Measurements from ENCODE around the gene STUM. TPM values are rescaled to one million over a fixed set of nuclear protein-coding genes. Genes with fewer than 3 reads are reported as not detected.

STUM gene
- total RNA-seq, 1 donor from 2014 or later: 0.85 TPM

GRCh38 chr1:226550672-226551041, 2.1 kb downstream of the STUM start:
- no peak for TF ChIP-seq CTCF (IDR thresholded peaks at IDR 0.05; ENCODE audit: borderline replicate concordance)
- Histone ChIP-seq H3K4me1 (peaks cover 43% of the 10 kb centered on the region), H3K27ac (replicated peaks) (no peak overlapping the region), H3K4me3 (no peak overlapping the region), H3K36me3 (no peaks in the 10 kb centered on the region), H3K9me3 (replicated peaks) (no peaks in the 10 kb centered on the region), H3K27me3 (ENCODE audit: low read depth) (peaks cover 22% of the 10 kb centered on the region)
- no peak for DNase-seq
- intact Hi-C loops (cut with micrococcal nuclease): no loop called here

- Histone ChIP-seq H3K4me1 (peaks cover 38% of the 10 kb centered on the region), H3K27me3 (ENCODE audit: low read depth) (peaks cover 22% of the 10 kb centered on the region), H3K27ac (replicated peaks) (no peak overlapping the region), H3K4me3 (no peak overlapping the region), H3K36me3 (no peaks in the 10 kb centered on the region), H3K9me3 (replicated peaks) (no peaks in the 10 kb centered on the region)
- no peak for DNase-seq
- intact Hi-C loops (cut with micrococcal nuclease): no loop called here
- TF ChIP-seq CTCF (IDR thresholded peaks at IDR 0.05; ENCODE audit: borderline replicate concordance): no peak
These were observed 2.7 kb downstream of the STUM start for GRCh38 chr1:226551299-226551698.

GRCh38 chr1:226552061-226552460, 3.5 kb downstream of the STUM start:
- Histone ChIP-seq H3K27ac (replicated peaks) (no peak overlapping the region), H3K36me3 (no peaks in the 10 kb centered on the region), H3K4me3 (no peak overlapping the region), H3K27me3 (ENCODE audit: low read depth) (peaks cover 22% of the 10 kb centered on the region), H3K4me1 (peaks cover 30% of the 10 kb centered on the region), H3K9me3 (replicated peaks) (no peaks in the 10 kb centered on the region)
- intact Hi-C loops (cut with micrococcal nuclease): no loop called here
- no peak for DNase-seq
- no peak for TF ChIP-seq CTCF (IDR thresholded peaks at IDR 0.05; ENCODE audit: borderline replicate concordance)

GRCh38 chr1:226553266-226553923, 4.8 kb downstream of the STUM start:
- H3K4me1 ChIP-seq: peaks cover 23% of the 10 kb centered on the region
- H3K36me3 ChIP-seq: no peaks in the 10 kb centered on the region
- no peaks in the 10 kb centered on the region for H3K9me3 ChIP-seq (replicated peaks)
- no peak overlapping the region for H3K4me3 ChIP-seq
- H3K27me3 ChIP-seq (ENCODE audit: low read depth): peaks cover 22% of the 10 kb centered on the region
- H3K27ac ChIP-seq (replicated peaks): no peak overlapping the region
- no peak for TF ChIP-seq CTCF (IDR thresholded peaks at IDR 0.05; ENCODE audit: borderline replicate concordance)
- no peak for DNase-seq
- intact Hi-C loops (cut with micrococcal nuclease): no loop called here

- H3K4me1 ChIP-seq: peaks cover 17% of the 10 kb centered on the region
- no peaks in the 10 kb centered on the region for H3K36me3 ChIP-seq
- H3K27me3 ChIP-seq (ENCODE audit: low read depth): peaks cover 18% of the 10 kb centered on the region
- no peak overlapping the region for H3K4me3 ChIP-seq
- TF ChIP-seq CTCF (IDR thresholded peaks at IDR 0.05; ENCODE audit: borderline replicate concordance): no peak
- no peak for DNase-seq
- H3K27ac ChIP-seq (replicated peaks): no peak overlapping the region
- intact Hi-C loops (cut with micrococcal nuclease): no loop called here
- no peaks in the 10 kb centered on the region for H3K9me3 ChIP-seq (replicated peaks)
These were observed 5.3 kb downstream of the STUM start for GRCh38 chr1:226553924-226554282.
